Motor neuron (in vitro differentiated cells): Measurements from ENCODE around the gene SART1. TPM values are rescaled to one million over a fixed set of nuclear protein-coding genes. Genes with fewer than 3 reads are reported as not detected.
A peak's percentile ranks its signal among the peaks of the same experiment; 100 is the strongest.

ENCODE experiments used
- ATAC-seq, 8 experiments: fragments of 200-7000 bp; cut with Tn5 transposase; replicated peaks in 6 of 8; 2 replicates each; pipeline ENCODE4 v1.8.0; 2021; ENCODE audit warnings: mild to moderate bottlenecking in 8 of 8, moderate library complexity in 8 of 8
- H3K27ac ChIP-seq, 2 donors: fragments of 250-450 bp; sonication (Bioruptor Pico); 2 replicates each; pipeline ENCODE4 v1.9.0; 2021; ENCODE audit warnings: antibody characterized with exemption in 2 of 2, mild to moderate bottlenecking in 2 of 2, moderate library complexity in 1 of 2
- H3K4me1 ChIP-seq, 2 donors: fragments of 250-450 bp; sonication (Bioruptor Pico); replicated peaks in 1 of 2; 2 replicates each; pipeline ENCODE4 v1.6.1; 2021; ENCODE audit warnings: antibody characterized with exemption in 2 of 2, mild to moderate bottlenecking in 2 of 2, moderate library complexity in 1 of 2
- H3K4me3 ChIP-seq, 5 donors: fragments of 250-450 bp; sonication (Bioruptor Pico); 2 replicates each; pipeline ENCODE4 v1.9.0; 2021; ENCODE audit warnings: antibody characterized with exemption in 5 of 5, mild to moderate bottlenecking in 5 of 5, moderate library complexity in 4 of 5
- WGBS, 10 experiments: fragments of 450-650 bp; shearing (Covaris generic); methylation state at CpG; one replicate each; pipeline ENCODE4 v1.0.0; 2022; 5-methylcytosine and 5-hydroxymethylcytosine counted together
- in situ Hi-C, 9 experiments: fragments of 400-800 bp; cut with MboI; loops; one replicate each; pipeline ENCODE4 v1.15.0; 2021; ENCODE audit warnings: low sequenced_read_pairs in 9 of 9, low pct_unique_long_range_greater_than_20kb in 2 of 9; ENCODE audit not compliant: unreplicated experiment in 9 of 9
- total RNA-seq, 8 experiments: library from RNA; unstranded; fragments of 300-600 nt; gene quantifications; 2 replicates each; pipeline versions ENCODE4 v1.2.3 to v1.2.4, GENCODE V29; 2022

The SART1 gene
- total RNA-seq, 8 experiments from 2014 or later: 26.6 to 65.4 (median 45.5) TPM

- ATAC-seq: no peak
- in situ Hi-C loops: no loop called here
These were observed 49.8 kb downstream of the SART1 start for GRCh38 chr11:66011239-66011784.

GRCh38 chr11:66011785-66012303 is 50.3 kb downstream of the SART1 start, which contains the start of gene CST6:
CST6 (plus strand) TSS chr11:66012008; CDS start chr11:66012045, 37 bp downstream.
- ATAC-seq: peak in 3 of 8 experiments; percentile 13 to 23 (median 19)

More at GRCh38 chr11:66011239-66011784, 49.8 kb downstream of the SART1 start:
- H3K27ac ChIP-seq: no peak overlapping the region
- 20 to 67% (median 50%) methylated on average over 1 to 7 of the region's 14 CpGs; no CpG with 5 or more reads in 3 of the 10 experiments for WGBS, 10 experiments
- peaks cover 0 to 4% of the 10 kb centered on the region in 2 donors for H3K4me1 ChIP-seq
- H3K4me3 ChIP-seq: no peak overlapping the region

GRCh38 chr11:66012371-66012945 is 50.9 kb downstream of the SART1 start:
- Histone ChIP-seq H3K4me3 (no peak overlapping the region), H3K27ac (no peak overlapping the region), H3K4me1 (peaks cover 0 to 4% of the 10 kb centered on the region in 2 donors)
- in situ Hi-C loops: no loop called here
- WGBS, 10 experiments: 40 to 73% methylated on average over 1 to 3 of the region's 12 CpGs; no CpG with 5 or more reads in 8 of the 10 experiments
- no peak for ATAC-seq

More at GRCh38 chr11:66011785-66012303, 50.3 kb downstream of the SART1 start, which contains the start of gene CST6:
- in situ Hi-C loops: no loop called here
- H3K4me3 ChIP-seq: no peak within 1 kb of the TSS
- H3K4me1 ChIP-seq: peaks cover 0 to 4% of the 10 kb centered on the region in 2 donors
- H3K27ac ChIP-seq: no peak within 1 kb of the TSS
- WGBS, 10 experiments: 14 to 25% methylated on average over 4 to 12 of the region's 61 CpGs; no CpG with 5 or more reads in 8 of the 10 experiments

GRCh38 chr11:66012946-66013761 is 51.6 kb downstream of the SART1 start:
- Histone ChIP-seq H3K4me1 (peaks cover 0 to 4% of the 10 kb centered on the region in 2 donors), H3K4me3 (no peak overlapping the region), H3K27ac (no peak overlapping the region)
- WGBS, 10 experiments: 80% methylated on average over 1 of the region's 12 CpGs; no CpG with 5 or more reads in 8 of the 10 experiments
- ATAC-seq: no peak
- in situ Hi-C loops: no loop called here

- Histone ChIP-seq H3K4me1 (peaks cover 0 to 4% of the 10 kb centered on the region in 2 donors), H3K4me3 (no peak overlapping the region), H3K27ac (no peak overlapping the region)
- in situ Hi-C loops: no loop called here
- ATAC-seq: peak in 1 of 8 experiments; percentile 10
- WGBS, 10 experiments: 10 to 61% (median 50%) methylated on average over 2 to 5 of the region's 7 CpGs; no CpG with 5 or more reads in 7 of the 10 experiments
These were observed 52.2 kb downstream of the SART1 start for GRCh38 chr11:66013762-66014100.

GRCh38 chr11:66014804-66015453 is 53.4 kb downstream of the SART1 start:
- WGBS, 10 experiments: 40 to 80% (median 72%) methylated on average over 1 to 3 of the region's 6 CpGs; no CpG with 5 or more reads in 6 of the 10 experiments
- Histone ChIP-seq H3K27ac (no peak overlapping the region), H3K4me3 (no peak overlapping the region), H3K4me1 (no peaks in the 10 kb centered on the region)
- ATAC-seq: peak in 2 of 8 experiments; percentile 30 to 72
- in situ Hi-C loops: no loop called here

- Histone ChIP-seq H3K4me3 (no peak overlapping the region), H3K27ac (no peak overlapping the region), H3K4me1 (no peaks in the 10 kb centered on the region)
- 0 to 100% methylated on average over 1 to 2 of the region's 7 CpGs; no CpG with 5 or more reads in 8 of the 10 experiments for WGBS, 10 experiments
- ATAC-seq: peak in 1 of 8 experiments; percentile 28
- in situ Hi-C loops: no loop called here
These were observed 53.9 kb downstream of the SART1 start for GRCh38 chr11:66015454-66015881.

GRCh38 chr11:66015936-66016792 is 54.6 kb downstream of the SART1 start:
- in situ Hi-C loops: no loop called here
- H3K4me3 ChIP-seq: no peak overlapping the region
- H3K27ac ChIP-seq: no peak overlapping the region
- 0 to 100% (median 50%) methylated on average over 1 to 5 of the region's 18 CpGs; no CpG with 5 or more reads in 5 of the 10 experiments for WGBS, 10 experiments
- no peaks in the 10 kb centered on the region for H3K4me1 ChIP-seq
- no peak for ATAC-seq

- WGBS, 10 experiments: 75 to 94% (median 90%) methylated on average over 4 to 6 of the region's 10 CpGs; no CpG with 5 or more reads in 7 of the 10 experiments
- Histone ChIP-seq H3K4me3 (no peak overlapping the region), H3K27ac (no peak overlapping the region), H3K4me1 (no peaks in the 10 kb centered on the region)
- in situ Hi-C loops: no loop called here
- no peak for ATAC-seq
These were observed 55.3 kb downstream of the SART1 start for GRCh38 chr11:66016793-66017177.

- in situ Hi-C loops: no loop called here
- Histone ChIP-seq H3K4me1 (no peaks in the 10 kb centered on the region), H3K4me3 (no peak overlapping the region), H3K27ac (no peak overlapping the region)
- no peak for ATAC-seq
- 40 to 60% methylated on average over 1 of the region's 4 CpGs; no CpG with 5 or more reads in 8 of the 10 experiments for WGBS, 10 experiments
These were observed 55.8 kb downstream of the SART1 start for GRCh38 chr11:66017321-66017720.

GRCh38 chr11:66020212-66020611 is 58.7 kb downstream of the SART1 start:
- ATAC-seq: no peak

More at GRCh38 chr11:66020212-66020611, 58.7 kb downstream of the SART1 start:
- Histone ChIP-seq H3K4me3 (no peak overlapping the region), H3K4me1 (no peaks in the 10 kb centered on the region), H3K27ac (no peak overlapping the region)
- 80 to 100% (median 93%) methylated on average over 1 to 3 of the region's 8 CpGs; no CpG with 5 or more reads in 7 of the 10 experiments for WGBS, 10 experiments
- in situ Hi-C loops: no loop called here
